Parathyroid adenoma (tissue), 2 donors: Measurements from ENCODE around the gene MAMDC2.

Experiments used
- H2AFZ ChIP-seq: fragments of 300-600 bp; sonication (generic); one replicate; pipeline ENCODE4 v1.7.0; 2017; ENCODE audit warnings: antibody characterized with exemption, mild to moderate bottlenecking
- H3K27ac ChIP-seq: fragments of 300-600 bp; sonication (generic); one replicate; pipeline ENCODE4 v1.7.0; 2017
- H3K27me3 ChIP-seq: fragments of 300-600 bp; sonication (generic); one replicate; pipeline ENCODE4 v1.7.0; 2017; ENCODE audit warnings: low read length; ENCODE audit not compliant: control insufficient read depth, insufficient read depth
- H3K36me3 ChIP-seq: fragments of 300-600 bp; sonication (generic); one replicate; pipeline ENCODE4 v1.7.0; 2017; ENCODE audit warnings: low read length; ENCODE audit not compliant: control insufficient read depth, insufficient read depth
- H3K4me1 ChIP-seq: fragments of 300-600 bp; sonication (generic); one replicate; pipeline ENCODE4 v1.7.0; 2017; ENCODE audit warnings: control low read depth
- H3K4me2 ChIP-seq: fragments of 300-600 bp; sonication (generic); one replicate; pipeline ENCODE4 v1.7.0; 2017; ENCODE audit warnings: low read length
- H3K4me3 ChIP-seq: fragments of 300-600 bp; sonication (generic); one replicate; pipeline ENCODE4 v1.7.0; 2017; ENCODE audit warnings: low read depth, low read length
- H3K79me2 ChIP-seq: fragments of 300-600 bp; sonication (generic); one replicate; pipeline ENCODE4 v1.7.0; 2017; ENCODE audit warnings: control low read depth
- H3K9ac ChIP-seq: fragments of 300-600 bp; sonication (generic); one replicate; pipeline ENCODE4 v1.7.0; 2017; ENCODE audit warnings: mild to moderate bottlenecking
- H3K9me3 ChIP-seq: fragments of 300-600 bp; sonication (generic); one replicate; pipeline ENCODE4 v1.7.0; 2017; ENCODE audit warnings: low read length; ENCODE audit not compliant: control insufficient read depth
- CTCF ChIP-seq: fragments of 300-600 bp; sonication (generic); IDR thresholded peaks from one replicate; pipeline ENCODE4 v1.7.0; 2017; ENCODE audit warnings: antibody characterized with exemption, mild to moderate bottlenecking
- donor health status: primary hyperparathyroidism.

MAMDC2 gene

GRCh38 chr9:70094747-70095146 lies 51.1 kb downstream of the MAMDC2 start:
- Histone ChIP-seq H3K4me1 (peaks cover 3% of the 10 kb centered on the region), H2AFZ (no peak overlapping the region), H3K9ac (no peak overlapping the region), H3K36me3 (no peaks in the 10 kb centered on the region), H3K9me3 (no peaks in the 10 kb centered on the region), H3K27me3 (no peaks in the 10 kb centered on the region), H3K4me2 (no peak overlapping the region), H3K79me2 (no peaks in the 10 kb centered on the region), H3K4me3 (no peak overlapping the region), H3K27ac (no peak overlapping the region)
- no peak for TF ChIP-seq CTCF

- Histone ChIP-seq H3K9ac (no peak overlapping the region), H2AFZ (no peak overlapping the region), H3K4me3 (no peak overlapping the region), H3K4me1 (peaks cover 3% of the 10 kb centered on the region), H3K27ac (no peak overlapping the region), H3K36me3 (no peaks in the 10 kb centered on the region), H3K9me3 (no peaks in the 10 kb centered on the region), H3K79me2 (no peaks in the 10 kb centered on the region), H3K27me3 (no peaks in the 10 kb centered on the region), H3K4me2 (no peak overlapping the region)
- no peak for TF ChIP-seq CTCF
Observed at GRCh38 chr9:70097187-70097586, 53.5 kb downstream of the MAMDC2 start.

- no peak for TF ChIP-seq CTCF
Observed at GRCh38 chr9:70100362-70100761, 56.7 kb downstream of the MAMDC2 start.

GRCh38 chr9:70101265-70101664 lies 57.6 kb downstream of the MAMDC2 start:
- Histone ChIP-seq H3K4me3 (no peak overlapping the region), H3K79me2 (no peaks in the 10 kb centered on the region), H3K9ac (no peak overlapping the region), H2AFZ (no peak overlapping the region), H3K27ac (no peak overlapping the region), H3K36me3 (no peaks in the 10 kb centered on the region), H3K4me1 (no peaks in the 10 kb centered on the region), H3K4me2 (no peak overlapping the region), H3K27me3 (no peaks in the 10 kb centered on the region), H3K9me3 (no peaks in the 10 kb centered on the region)
- TF ChIP-seq CTCF, result no peak

More at GRCh38 chr9:70100362-70100761, 56.7 kb downstream of the MAMDC2 start:
- Histone ChIP-seq H3K27me3 (no peaks in the 10 kb centered on the region), H3K36me3 (no peaks in the 10 kb centered on the region), H3K4me2 (no peak overlapping the region), H3K4me1 (no peaks in the 10 kb centered on the region), H3K9me3 (no peaks in the 10 kb centered on the region), H3K4me3 (no peak overlapping the region), H3K27ac (no peak overlapping the region), H2AFZ (no peak overlapping the region), H3K9ac (no peak overlapping the region), H3K79me2 (no peaks in the 10 kb centered on the region)

- no peaks in the 10 kb centered on the region for H3K9me3 ChIP-seq
- no peak overlapping the region for H3K4me3 ChIP-seq
- no peak overlapping the region for H3K27ac ChIP-seq
- H3K4me2 ChIP-seq, result no peak overlapping the region
- H3K79me2 ChIP-seq, result no peaks in the 10 kb centered on the region
- no peak overlapping the region for H2AFZ ChIP-seq
- no peaks in the 10 kb centered on the region for H3K36me3 ChIP-seq
- no peak for TF ChIP-seq CTCF
- H3K27me3 ChIP-seq, result no peaks in the 10 kb centered on the region
- H3K9ac ChIP-seq, result no peak overlapping the region
- H3K4me1 ChIP-seq, result no peaks in the 10 kb centered on the region
Observed at GRCh38 chr9:70105147-70105546, 61.5 kb downstream of the MAMDC2 start.
